Right cardiac atrium (tissue), 5 donors: ENCODE data around the gene CLDN10. TPM values are rescaled to one million over a fixed set of nuclear protein-coding genes. Genes with fewer than 3 reads are reported as not detected.

Experiments used
- ATAC-seq, 2 donors: fragments of 200-7000 bp; cut with Tn5 transposase; one replicate each; pipeline versions ENCODE4 v1.8.0 to v1.9.1; 2020; ENCODE audit warnings: moderate library complexity in 2 of 2, mild to moderate bottlenecking in 1 of 2
- DNase-seq, 3 donors: peaks; one replicate each; pipeline ENCODE4 v3.0.0-alpha.2; 2020
- H3K27ac ChIP-seq: one replicate; pipeline ENCODE4 v1.5.1; 2013; ENCODE audit warnings: mild to moderate bottlenecking, low read length, control low read depth, moderate library complexity
- H3K27me3 ChIP-seq: one replicate; pipeline ENCODE4 v1.6.1; 2013; ENCODE audit not compliant: control insufficient read depth, insufficient read depth
- H3K4me1 ChIP-seq: one replicate; pipeline ENCODE4 v1.6.1; 2013; ENCODE audit warnings: low read length; ENCODE audit not compliant: control insufficient read depth, insufficient read depth
- H3K4me3 ChIP-seq: one replicate; pipeline ENCODE4 v1.5.1; 2013; ENCODE audit warnings: low read length, control low read depth
- H3K9me3 ChIP-seq: one replicate; pipeline ENCODE4 v1.6.1; 2013; ENCODE audit warnings: low read length; ENCODE audit not compliant: control insufficient read depth
- WGBS: extraction: QIAGEN DNeasy Blood & Tissue Kit; methylation state at CpG from one replicate; pipeline ENCODE4 v1.1.7; 2013; 5-methylcytosine and 5-hydroxymethylcytosine counted together
- intact Hi-C, 4 donors: fragments of 100-400 bp; cut with DNase I; formaldehyde crosslinking; loops; one replicate each; pipeline versions ENCODE4 v1.11.0 to v1.14.0; 2022 to 2023
- polyA plus RNA-seq: library from polyadenylated mRNA; stranded (reverse); fragments of 200-250 nt; gene quantifications from one replicate; pipeline ENCODE4 v1.2.3, GENCODE V29; 2013
- total RNA-seq, 4 donors: library from RNA; stranded (reverse); fragmentation: NEBNext Ultra II Directional; extraction: Animal tissue kit (Norgen Biotek cat#: 25700); gene quantifications; one replicate each; pipeline ENCODE4 v1.2.1, GENCODE V29; 2021
- donor health status: healthy with polysubstance abuse.
- donor health status: DM: no; HTN: yes; CAD: no.
- donor health status: DM: no; HTN: no; CAD: no.
- donor health status: DM: no; HTN: yes; CAD: no; lungs with severe emphysema.
- donor health status: DM: yes; HTN: yes; CAD: no.

The CLDN10 gene
- total and polyA plus RNA-seq, 5 donors: 0.50 to 0.82 TPM; not detected in 3

GRCh38 chr13:95516021-95516420 is 36.5 kb upstream of the CLDN10 start:
- Histone ChIP-seq H3K4me1 (no peaks in the 10 kb centered on the region), H3K4me3 (no peak overlapping the region), H3K27ac (no peak overlapping the region), H3K27me3 (no peaks in the 10 kb centered on the region), H3K9me3 (no peaks in the 10 kb centered on the region)
- ATAC-seq (no peak), DNase-seq (no peak)
- intact Hi-C loops: no loop called here
- WGBS: 38% methylated on average over 2 of the region's 2 CpGs

- no peak for ATAC-seq
- no peaks in the 10 kb centered on the region for H3K27me3 ChIP-seq
- intact Hi-C loops: no loop called here
- DNase-seq: no peak
- no peaks in the 10 kb centered on the region for H3K9me3 ChIP-seq
- H3K27ac ChIP-seq: no peak overlapping the region
- WGBS: 14% methylated on average over 3 of the region's 3 CpGs
- H3K4me3 ChIP-seq: no peak overlapping the region
- no peaks in the 10 kb centered on the region for H3K4me1 ChIP-seq
Observed at GRCh38 chr13:95516492-95516891, 36.0 kb upstream of the CLDN10 start.

DNA sequence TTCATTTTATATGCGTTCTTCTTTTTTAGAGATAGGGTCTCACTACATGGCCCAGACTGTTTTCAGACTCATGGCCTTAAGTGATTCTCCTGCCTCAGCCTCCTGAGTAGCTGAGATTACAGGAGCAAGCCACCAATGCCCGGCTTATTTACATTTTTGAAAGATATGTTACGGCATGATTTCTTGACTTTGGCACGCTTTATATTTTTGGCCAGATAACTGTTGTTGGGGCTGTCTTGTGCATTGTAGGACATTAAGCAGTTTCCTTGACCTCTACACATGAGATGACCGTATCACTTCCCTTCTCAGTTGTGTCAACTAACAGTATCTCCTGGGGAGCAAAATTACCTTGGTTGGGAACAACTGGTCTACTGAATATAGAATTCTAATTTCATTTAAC is 28.9 kb upstream of the CLDN10 start:
- H3K4me3 ChIP-seq: no peak overlapping the region
- no peaks in the 10 kb centered on the region for H3K9me3 ChIP-seq
- 75% methylated on average over 5 of the region's 5 CpGs for WGBS
- intact Hi-C loops: no loop called here
- H3K27ac ChIP-seq: no peak overlapping the region
- no peaks in the 10 kb centered on the region for H3K27me3 ChIP-seq
- no peaks in the 10 kb centered on the region for H3K4me1 ChIP-seq
- DNase-seq (no peak), ATAC-seq (no peak)

DNA sequence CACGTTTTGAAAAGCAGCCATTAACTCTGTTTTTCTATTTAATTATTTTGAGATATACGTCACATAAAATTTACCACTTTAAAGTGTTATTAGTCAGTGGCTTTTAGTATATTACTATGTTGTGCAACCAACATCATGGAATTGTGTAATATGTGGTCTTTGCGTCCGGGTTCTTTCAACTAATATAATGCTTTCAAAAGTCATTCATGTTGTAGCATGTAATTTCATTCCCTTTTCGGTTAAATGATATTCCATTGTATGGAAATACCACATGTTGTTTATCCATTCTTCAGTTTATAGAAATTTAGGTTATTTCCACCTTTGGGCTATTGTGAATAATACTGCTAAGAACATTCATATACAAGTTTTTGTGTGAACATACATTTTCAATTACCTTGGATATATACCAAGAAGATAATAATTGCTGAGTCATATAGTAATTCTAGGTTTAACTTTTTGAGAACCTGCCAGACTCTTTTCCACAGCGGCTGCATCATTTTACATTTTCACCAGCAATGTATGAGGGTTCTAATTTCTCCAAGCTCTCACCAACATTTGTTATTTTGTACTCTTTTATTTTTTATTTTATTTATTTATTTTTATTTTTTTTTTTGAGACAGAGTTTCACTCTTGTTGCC is 28.1 kb upstream of the CLDN10 start:
- no peaks in the 10 kb centered on the region for H3K9me3 ChIP-seq
- no peaks in the 10 kb centered on the region for H3K27me3 ChIP-seq
- H3K4me3 ChIP-seq: no peak overlapping the region
- DNase-seq (no peak), ATAC-seq (no peak)
- H3K27ac ChIP-seq: no peak overlapping the region
- H3K4me1 ChIP-seq: no peaks in the 10 kb centered on the region
- intact Hi-C loops: no loop called here
- WGBS: 53% methylated on average over 6 of the region's 6 CpGs

GRCh38 chr13:95527955-95528354 is 24.6 kb upstream of the CLDN10 start:
- Histone ChIP-seq H3K9me3 (no peaks in the 10 kb centered on the region), H3K27ac (no peak overlapping the region), H3K27me3 (no peaks in the 10 kb centered on the region), H3K4me1 (no peaks in the 10 kb centered on the region), H3K4me3 (no peak overlapping the region)
- ATAC-seq (no peak), DNase-seq (no peak)
- WGBS: 69% methylated on average over 1 of the region's 1 CpG
- intact Hi-C loops: no loop called here

DNA sequence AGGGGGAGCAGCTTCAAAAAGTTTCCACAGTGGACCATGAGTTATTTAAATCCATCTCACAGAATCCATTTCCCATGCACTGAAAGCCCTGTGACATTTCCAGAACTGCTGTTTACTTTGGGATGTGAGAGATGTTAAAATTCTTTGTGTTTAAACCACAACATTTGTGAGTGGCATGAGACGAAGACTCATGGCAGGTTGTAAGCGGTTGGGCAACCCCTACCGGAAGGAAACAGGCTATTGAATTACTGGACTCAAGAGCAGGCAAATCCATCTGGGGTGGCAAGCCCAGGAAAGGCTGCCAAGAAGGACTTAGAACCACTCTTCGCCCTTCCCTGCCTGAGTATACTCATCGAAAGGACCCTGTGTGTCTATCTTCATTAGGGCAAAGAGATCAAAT is 22.3 kb upstream of the CLDN10 start:
- ATAC-seq (no peak), DNase-seq (no peak)
- no peak overlapping the region for H3K27ac ChIP-seq
- WGBS: 45% methylated on average over 5 of the region's 5 CpGs
- no peaks in the 10 kb centered on the region for H3K27me3 ChIP-seq
- H3K4me1 ChIP-seq: no peaks in the 10 kb centered on the region
- H3K4me3 ChIP-seq: no peak overlapping the region
- intact Hi-C loops: no loop called here
- H3K9me3 ChIP-seq: no peaks in the 10 kb centered on the region

DNA sequence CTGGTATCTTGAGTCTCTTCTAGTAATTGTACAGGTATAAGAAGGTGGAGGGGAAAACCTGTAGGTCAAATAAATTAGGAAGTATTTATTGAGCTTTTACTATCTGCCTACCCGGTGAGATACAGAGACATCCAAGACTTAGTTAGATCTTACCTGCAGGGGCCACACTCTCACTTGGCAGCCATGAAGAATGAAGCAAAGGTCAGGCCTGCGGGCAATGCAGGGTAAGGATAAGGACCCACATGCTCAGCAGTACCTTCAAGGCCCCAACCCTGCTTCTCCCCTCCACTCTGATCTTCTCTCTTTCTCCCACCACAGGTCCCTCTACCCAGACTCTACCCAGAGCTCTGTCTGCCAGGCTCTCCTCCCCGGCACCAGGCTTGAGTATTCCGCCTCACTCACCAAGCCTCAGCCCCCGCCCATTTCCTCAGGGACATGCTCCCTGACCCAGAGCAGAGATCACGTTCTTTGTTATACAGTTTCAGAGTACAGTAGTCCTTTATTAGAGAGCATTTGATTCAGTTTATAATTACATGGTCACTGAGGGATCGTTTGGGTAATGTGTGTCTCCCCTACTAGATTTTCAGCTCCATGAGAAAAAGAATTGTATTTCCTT is 18.9 kb upstream of the CLDN10 start:
- intact Hi-C loops: no loop called here
- ATAC-seq: peak in 1 of 2 donors; percentile 22
- no peak overlapping the region for H3K27ac ChIP-seq

GRCh38 chr13:95535243-95535642 is 17.3 kb upstream of the CLDN10 start:
- no peaks in the 10 kb centered on the region for H3K27me3 ChIP-seq
- no peaks in the 10 kb centered on the region for H3K9me3 ChIP-seq
- no peak overlapping the region for H3K27ac ChIP-seq
- H3K4me1 ChIP-seq: no peaks in the 10 kb centered on the region
- DNase-seq (no peak), ATAC-seq (peak in 1 of 2 donors; percentile 35)
- no peak overlapping the region for H3K4me3 ChIP-seq
- 80% methylated on average over 3 of the region's 3 CpGs for WGBS
- intact Hi-C loops: loop anchor here in 1 of 4 donors (5.0 kb wide), 1 partner anchor 297 kb away; no protein-coding TSS in a partner anchor

More for the DNA sequence above, 18.9 kb upstream of the CLDN10 start:
- H3K9me3 ChIP-seq: no peaks in the 10 kb centered on the region
- H3K27me3 ChIP-seq: no peaks in the 10 kb centered on the region
- peak in 1 of 3 donors; percentile 10 for DNase-seq
- H3K4me3 ChIP-seq: no peak overlapping the region
- 63% methylated on average over 7 of the region's 7 CpGs for WGBS
- H3K4me1 ChIP-seq: no peaks in the 10 kb centered on the region

DNA sequence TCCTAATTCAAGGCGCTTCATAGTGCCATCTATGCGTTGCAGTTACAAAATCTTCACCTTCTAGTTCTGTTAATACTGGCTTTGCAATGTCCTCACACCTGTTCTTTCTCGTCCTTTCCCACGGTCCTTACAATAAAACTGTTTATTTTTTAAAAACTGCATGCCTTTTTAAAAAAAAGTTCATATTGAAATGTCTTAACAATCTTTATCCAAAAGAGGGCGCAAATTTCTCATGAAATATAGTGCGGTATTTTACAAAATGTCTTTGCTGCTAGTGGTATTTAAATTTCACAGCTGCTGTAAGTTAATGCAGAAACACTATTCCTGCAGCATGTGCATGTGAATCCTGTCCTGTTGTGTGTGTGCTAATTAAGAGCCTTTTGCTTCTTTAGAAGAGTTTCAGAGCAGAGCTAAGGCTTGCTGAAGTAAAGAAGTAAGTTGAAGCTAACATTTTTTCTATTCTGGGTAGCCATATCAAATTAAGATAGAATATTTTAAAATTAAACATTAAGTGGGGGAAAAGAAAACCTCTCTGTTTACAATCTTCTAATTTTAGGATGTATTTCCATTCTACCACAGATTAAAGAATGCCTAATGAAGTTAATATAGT is 15.8 kb upstream of the CLDN10 start:
- no peak overlapping the region for H3K27ac ChIP-seq
- 20% methylated on average over 6 of the region's 6 CpGs for WGBS
- no peak for ATAC-seq

DNA sequence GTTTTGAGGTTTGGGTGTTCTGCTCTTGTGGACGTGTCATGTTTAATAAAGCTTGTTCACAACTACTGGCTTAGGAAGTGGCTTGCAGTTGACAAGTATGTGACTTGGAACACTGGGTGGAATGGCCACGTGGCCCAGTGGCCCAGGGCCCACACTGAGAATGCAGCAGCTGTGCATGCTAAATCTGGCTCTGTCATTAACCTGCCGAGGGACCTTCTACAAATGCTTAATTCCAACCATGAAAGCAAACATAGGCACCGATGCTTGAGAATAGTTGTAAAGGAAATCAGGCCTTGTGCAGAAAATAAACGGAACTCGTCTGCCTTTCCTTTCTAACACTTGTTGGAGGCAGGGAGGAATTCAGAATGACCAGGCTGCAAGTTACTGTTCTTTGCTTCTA is 11.6 kb upstream of the CLDN10 start:
- 18% methylated on average over 6 of the region's 6 CpGs for WGBS
- Histone ChIP-seq H3K9me3 (no peaks in the 10 kb centered on the region), H3K4me3 (no peak overlapping the region), H3K27me3 (no peaks in the 10 kb centered on the region), H3K4me1 (no peaks in the 10 kb centered on the region), H3K27ac (no peak overlapping the region)
- ATAC-seq (peak; percentile 84 to 88), DNase-seq (peak; percentile 39 to 69 (median 43))
- intact Hi-C loops: no loop called here

More for the DNA sequence above, 15.8 kb upstream of the CLDN10 start:
- H3K9me3 ChIP-seq: no peaks in the 10 kb centered on the region
- H3K27me3 ChIP-seq: no peaks in the 10 kb centered on the region
- no peak for DNase-seq
- no peaks in the 10 kb centered on the region for H3K4me1 ChIP-seq
- no peak overlapping the region for H3K4me3 ChIP-seq
- intact Hi-C loops: loop anchor here in 1 of 4 donors (5.0 kb wide), 1 partner anchor 296 kb away; no protein-coding TSS in a partner anchor

GRCh38 chr13:95541308-95541707 is 11.2 kb upstream of the CLDN10 start:
- intact Hi-C loops: no loop called here
- H3K27ac ChIP-seq: no peak overlapping the region
- 62% methylated on average over 2 of the region's 2 CpGs for WGBS
- no peaks in the 10 kb centered on the region for H3K27me3 ChIP-seq
- H3K4me1 ChIP-seq: no peaks in the 10 kb centered on the region
- no peak for DNase-seq
- H3K9me3 ChIP-seq: no peaks in the 10 kb centered on the region
- H3K4me3 ChIP-seq: no peak overlapping the region
- ATAC-seq: no peak
